DND-41 (cell line): Measurements from ENCODE around the gene MYLK.

Source experiments
- ATAC-seq: fragments of 200-7000 bp; cut with Tn5 transposase; 3 replicates; pipeline ENCODE4 v1.9.1; 2021; ENCODE audit warnings: low read depth; ENCODE audit not compliant: insufficient read depth
- DNase-seq: peaks from one replicate; pipeline ENCODE4 v3.0.0-alpha.2; 2020
- H2AFZ ChIP-seq: 2 replicates; pipeline ENCODE4 v1.6.0; 2012; ENCODE audit warnings: low read depth, low read length
- H3K27ac ChIP-seq: 2 replicates; pipeline ENCODE4 v1.5.1; 2012; ENCODE audit warnings: low read length, inconsistent platforms
- H3K27me3 ChIP-seq: fragments of 200-600 bp; sonication (generic); 2 replicates; pipeline ENCODE4 v1.6.0; 2012; ENCODE audit warnings: low read length, mild to moderate bottlenecking, inconsistent platforms; ENCODE audit not compliant: insufficient read depth, poor library complexity
- H3K36me3 ChIP-seq: 2 replicates; pipeline ENCODE4 v1.5.1; 2012; ENCODE audit warnings: low read length, inconsistent platforms; ENCODE audit not compliant: insufficient read depth
- H3K4me1 ChIP-seq: 2 replicates; pipeline ENCODE4 v1.5.1; 2012; ENCODE audit warnings: mild to moderate bottlenecking, low read length; ENCODE audit not compliant: insufficient read depth
- H3K4me2 ChIP-seq: 2 replicates; pipeline ENCODE4 v1.6.0; 2012; ENCODE audit warnings: mild to moderate bottlenecking, moderate library complexity, low read length, inconsistent platforms; ENCODE audit not compliant: insufficient read depth
- H3K4me3 ChIP-seq, 2 experiments: fragments of 200-600 bp in 1 of 2; shearing (Covaris generic) in 1 of 2; 2 replicates each; pipeline ENCODE4 v1.5.1; 2012 to 2016; ENCODE audit warnings: inconsistent platforms in 2 of 2, low read length in 2 of 2, mild to moderate bottlenecking in 2 of 2, low read depth in 1 of 2, moderate library complexity in 1 of 2
- H3K79me2 ChIP-seq: 2 replicates; pipeline ENCODE4 v1.6.0; 2012; ENCODE audit warnings: low read length, inconsistent platforms; ENCODE audit not compliant: insufficient read depth
- H3K9ac ChIP-seq: 2 replicates; pipeline ENCODE4 v1.6.0; 2012; ENCODE audit warnings: low read depth, mild to moderate bottlenecking, inconsistent platforms, low read length, moderate library complexity
- H3K9me3 ChIP-seq: 2 replicates; pipeline ENCODE4 v1.5.1; 2012; ENCODE audit warnings: low read length, moderate library complexity, mild to moderate bottlenecking, inconsistent platforms; ENCODE audit not compliant: insufficient read depth, severe bottlenecking
- H4K20me1 ChIP-seq: 2 replicates; pipeline ENCODE4 v1.6.0; 2012; ENCODE audit warnings: low read length; ENCODE audit not compliant: insufficient read depth
- EZH2 ChIP-seq: IDR thresholded peaks from 3 replicates; pipeline ENCODE4 v1.6.1; 2012; ENCODE audit warnings: borderline replicate concordance, low read depth, mild to moderate bottlenecking, moderate library complexity, low read length, inconsistent platforms; ENCODE audit not compliant: severe bottlenecking
- TF ChIP-seq, protein P1 (sequence below): IDR thresholded peaks from 2 replicates; pipeline ENCODE4 v1.5.1; 2012; ENCODE audit warnings: borderline replicate concordance, low read length, moderate library complexity, mild to moderate bottlenecking; ENCODE audit not compliant: poor library complexity, severe bottlenecking; ENCODE audit errors: extremely low read depth

MYLK gene

DNA sequence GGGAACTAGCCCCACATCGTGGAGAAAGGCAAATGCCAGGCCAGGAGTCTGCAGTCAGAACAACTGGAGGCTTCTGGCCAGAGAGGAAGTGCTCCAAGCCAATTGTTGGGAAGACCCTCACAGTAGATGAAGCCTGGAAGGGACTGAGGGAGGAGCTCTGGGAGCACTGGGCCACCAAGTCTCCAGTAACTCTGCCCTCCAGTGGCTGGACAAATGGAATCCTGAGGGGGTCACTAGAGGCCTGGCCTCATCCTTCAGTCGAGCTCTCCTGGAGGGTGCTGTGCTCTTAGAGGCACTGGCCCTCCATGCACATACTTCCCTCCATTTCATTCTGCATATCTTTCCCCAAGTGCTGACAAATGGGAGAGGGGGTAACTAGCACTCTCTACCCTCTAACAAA is 103.0 kb downstream of the MYLK start:
- Histone ChIP-seq H3K27ac (no peak overlapping the region), H3K4me3 (no peak overlapping the region), H3K4me2 (no peak overlapping the region), H3K9me3 (no peaks in the 10 kb centered on the region), H3K79me2 (no peaks in the 10 kb centered on the region), H3K36me3 (no peaks in the 10 kb centered on the region), H3K4me1 (no peaks in the 10 kb centered on the region), H3K9ac (no peak overlapping the region), H3K27me3 (peaks cover 16% of the 10 kb centered on the region), H2AFZ (no peak overlapping the region), H4K20me1 (no peaks in the 10 kb centered on the region)
- ATAC-seq (no peak), DNase-seq (no peak)
- TF ChIP-seq EZH2, result no peak
- TF ChIP-seq, protein P1, sequence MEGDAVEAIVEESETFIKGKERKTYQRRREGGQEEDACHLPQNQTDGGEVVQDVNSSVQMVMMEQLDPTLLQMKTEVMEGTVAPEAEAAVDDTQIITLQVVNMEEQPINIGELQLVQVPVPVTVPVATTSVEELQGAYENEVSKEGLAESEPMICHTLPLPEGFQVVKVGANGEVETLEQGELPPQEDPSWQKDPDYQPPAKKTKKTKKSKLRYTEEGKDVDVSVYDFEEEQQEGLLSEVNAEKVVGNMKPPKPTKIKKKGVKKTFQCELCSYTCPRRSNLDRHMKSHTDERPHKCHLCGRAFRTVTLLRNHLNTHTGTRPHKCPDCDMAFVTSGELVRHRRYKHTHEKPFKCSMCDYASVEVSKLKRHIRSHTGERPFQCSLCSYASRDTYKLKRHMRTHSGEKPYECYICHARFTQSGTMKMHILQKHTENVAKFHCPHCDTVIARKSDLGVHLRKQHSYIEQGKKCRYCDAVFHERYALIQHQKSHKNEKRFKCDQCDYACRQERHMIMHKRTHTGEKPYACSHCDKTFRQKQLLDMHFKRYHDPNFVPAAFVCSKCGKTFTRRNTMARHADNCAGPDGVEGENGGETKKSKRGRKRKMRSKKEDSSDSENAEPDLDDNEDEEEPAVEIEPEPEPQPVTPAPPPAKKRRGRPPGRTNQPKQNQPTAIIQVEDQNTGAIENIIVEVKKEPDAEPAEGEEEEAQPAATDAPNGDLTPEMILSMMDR, result no peak

DNA sequence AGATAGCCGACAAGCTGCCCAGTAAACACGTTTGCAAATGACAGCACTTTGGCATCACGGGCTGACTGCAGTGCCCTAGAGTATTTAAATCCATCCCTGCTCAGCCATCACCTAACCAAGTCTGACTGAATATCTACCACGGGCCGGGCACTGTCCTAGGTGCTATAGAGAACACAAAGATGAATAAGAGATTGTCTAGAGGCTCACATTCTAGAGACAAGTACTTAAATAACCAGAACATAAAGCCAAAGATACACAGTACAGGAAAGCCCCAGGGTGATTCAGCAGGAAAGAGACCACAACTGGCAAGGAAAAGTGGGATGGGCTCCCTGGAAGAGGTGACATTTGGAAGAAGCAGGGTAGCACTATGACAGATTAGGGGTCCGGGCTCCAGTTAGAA is 103.5 kb downstream of the MYLK start:
- Histone ChIP-seq H3K27ac (no peak overlapping the region), H3K9ac (no peak overlapping the region), H3K4me1 (no peaks in the 10 kb centered on the region), H3K27me3 (peaks cover 20% of the 10 kb centered on the region), H2AFZ (no peak overlapping the region), H3K4me3 (no peak overlapping the region), H3K9me3 (no peaks in the 10 kb centered on the region), H3K36me3 (no peaks in the 10 kb centered on the region), H3K4me2 (no peak overlapping the region), H4K20me1 (no peaks in the 10 kb centered on the region), H3K79me2 (no peaks in the 10 kb centered on the region)
- TF ChIP-seq, protein P1, result no peak
- no peak for TF ChIP-seq EZH2
- ATAC-seq (no peak), DNase-seq (no peak)

GRCh38 chr3:123779655-123780231 is 104.4 kb downstream of the MYLK start:
- Histone ChIP-seq H4K20me1 (no peaks in the 10 kb centered on the region), H3K4me3 (no peak overlapping the region), H3K9me3 (no peaks in the 10 kb centered on the region), H3K4me2 (no peak overlapping the region), H3K79me2 (no peaks in the 10 kb centered on the region), H3K9ac (no peak overlapping the region), H3K27me3 (peaks cover 21% of the 10 kb centered on the region), H3K4me1 (no peaks in the 10 kb centered on the region), H3K36me3 (no peaks in the 10 kb centered on the region), H3K27ac (no peak overlapping the region), H2AFZ (no peak overlapping the region)
- no peak for TF ChIP-seq EZH2
- TF ChIP-seq, protein P1, result no peak
- no peak for DNase-seq
- no peak for ATAC-seq
